HepG2 (cell line): Measurements from ENCODE around the gene STX4. TPM values are rescaled to one million over a fixed set of nuclear protein-coding genes. Genes with fewer than 3 reads are reported as not detected.

Source experiments
- BRD4 ChIP-seq: sonication (generic); formaldehyde crosslinking; IDR thresholded peaks from 2 replicates; pipeline ENCODE4 v1.4.0; 2020; ENCODE audit warnings: missing genetic modification reagents
- CREB1 ChIP-seq, 2 experiments: fragments of 450-650 bp in 1 of 2; IDR thresholded peaks; 2 replicates each; pipeline ENCODE4 v1.6.1; 2016 to 2017; ENCODE audit warnings: control low read depth in 1 of 2, mild to moderate bottlenecking in 1 of 2, missing compliant biosample characterization in 1 of 2, missing genetic modification characterization in 1 of 2
- GABPB1 ChIP-seq: IDR thresholded peaks from 2 replicates; pipeline ENCODE4 v1.6.1; 2016; ENCODE audit warnings: mild to moderate bottlenecking, missing genetic modification reagents, moderate library complexity, missing compliant biosample characterization
- GPN1 ChIP-seq: sonication (generic); formaldehyde crosslinking; IDR thresholded peaks from 2 replicates; pipeline ENCODE4 v1.5.1; 2020; ENCODE audit warnings: missing genetic modification reagents, borderline replicate concordance
- HCFC1 ChIP-seq: fragments of 150-350 bp; IDR thresholded peaks from 2 replicates; pipeline ENCODE4 v1.6.1; 2014; ENCODE audit warnings: low read depth, low read length
- HNRNPK ChIP-seq: fragments of 200-400 bp; formaldehyde crosslinking; IDR thresholded peaks from 2 replicates; pipeline ENCODE4 v1.6.1; 2018; ENCODE audit warnings: low read length, low read depth, moderate library complexity, mild to moderate bottlenecking; ENCODE audit not compliant: poor library complexity, severe bottlenecking
- HNRNPL ChIP-seq: fragments of 200-400 bp; formaldehyde crosslinking; IDR thresholded peaks from 2 replicates; pipeline ENCODE4 v1.6.1; 2017; ENCODE audit warnings: mild to moderate bottlenecking, low read depth, low read length
- KIAA2018 ChIP-seq: sonication (generic); formaldehyde crosslinking; IDR thresholded peaks from 2 replicates; pipeline ENCODE4 v1.5.0; 2020; ENCODE audit warnings: mild to moderate bottlenecking, missing genetic modification reagents, borderline replicate concordance
- LCORL ChIP-seq, 2 experiments: fragments of 450-650 bp in 1 of 2; sonication (generic) in 1 of 2; formaldehyde crosslinking in 1 of 2; IDR thresholded peaks; 2 replicates each; pipeline versions ENCODE4 v1.5.0 to v1.6.1; 2017 to 2020; ENCODE audit warnings: antibody characterized with exemption in 1 of 2, missing genetic modification reagents in 1 of 2
- MATR3 ChIP-seq: sonication (generic); formaldehyde crosslinking; IDR thresholded peaks from 2 replicates; pipeline ENCODE4 v1.4.0; 2020; ENCODE audit warnings: missing genetic modification reagents
- PRMT3 ChIP-seq: sonication (generic); formaldehyde crosslinking; IDR thresholded peaks from 2 replicates; pipeline ENCODE4 v1.8.1; 2022; ENCODE audit warnings: low read depth, mild to moderate bottlenecking, moderate library complexity, missing genetic modification reagents, borderline replicate concordance
- ZNF275 ChIP-seq: sonication (generic); formaldehyde crosslinking; IDR thresholded peaks from 2 replicates; pipeline ENCODE4 v1.8.0; 2022; ENCODE audit warnings: missing genetic modification reagents, mild to moderate bottlenecking, inconsistent platforms, borderline replicate concordance
- ZNF317 ChIP-seq: sonication (generic); formaldehyde crosslinking; IDR thresholded peaks from 2 replicates; pipeline ENCODE4 v1.5.0; 2020; ENCODE audit warnings: mild to moderate bottlenecking, missing genetic modification reagents
- ZNF510 ChIP-seq: sonication (generic); formaldehyde crosslinking; IDR thresholded peaks from 2 replicates; pipeline ENCODE4 v1.4.0; 2020; ENCODE audit warnings: low read depth, mild to moderate bottlenecking, missing genetic modification reagents
- ZNF558 ChIP-seq: sonication (generic); formaldehyde crosslinking; IDR thresholded peaks from 2 replicates; pipeline ENCODE4 v1.9.0; 2022; ENCODE audit warnings: mild to moderate bottlenecking, missing genetic modification reagents, borderline replicate concordance
- ZNF577 ChIP-seq: sonication (generic); formaldehyde crosslinking; IDR thresholded peaks from 2 replicates; pipeline ENCODE4 v1.4.0; 2020; ENCODE audit warnings: mild to moderate bottlenecking, low read depth, missing genetic modification reagents, borderline replicate concordance
- ZNF703 ChIP-seq: sonication (generic); formaldehyde crosslinking; IDR thresholded peaks from 2 replicates; pipeline ENCODE4 v1.5.1; 2020; ENCODE audit warnings: missing genetic modification reagents, mild to moderate bottlenecking, moderate library complexity, borderline replicate concordance
- ZNF790 ChIP-seq: sonication (generic); formaldehyde crosslinking; IDR thresholded peaks from 2 replicates; pipeline ENCODE4 v1.8.0; 2022; ENCODE audit warnings: missing genetic modification reagents, mild to moderate bottlenecking, borderline replicate concordance
- ZNF883 ChIP-seq: sonication (generic); formaldehyde crosslinking; IDR thresholded peaks from 2 replicates; pipeline ENCODE4 v1.5.1; 2020; ENCODE audit warnings: mild to moderate bottlenecking, missing genetic modification reagents; ENCODE audit errors: not compliant biosample characterization
- polyA plus RNA-seq, 8 experiments: library from polyadenylated mRNA; depleted of rRNA in 3 of 8; stranded (reverse) in 7 of 8; unstranded in 1 of 8; fragments of >200 nt; fragmentation: Illumina TruSeq in 4 of 8; extraction: Trizol in 4 of 8; gene quantifications; 2 replicates each; pipeline versions ENCODE4 v1.2.1 to v1.2.3, GENCODE V29; 2011 to 2016; ENCODE audit warnings: low read depth in 4 of 8, missing spikeins in 1 of 8, mixed read lengths in 1 of 8; ENCODE audit not compliant: insufficient read depth in 1 of 8
- total RNA-seq, 5 experiments: library from RNA; depleted of rRNA; stranded (reverse); fragments of >200 nt; fragmentation: Illumina TruSeq; extraction: Trizol; gene quantifications; 2 replicates each; pipeline ENCODE4 v1.2.3, GENCODE V29; 2016; ENCODE audit warnings: low read depth in 1 of 5

STX4 gene
- total and polyA plus RNA-seq, 2 of the 13 experiments (the other 11 are each of a cell fraction or from before 2014, with no cell fraction given) = 29.2 to 34.6 TPM

GRCh38 chr16:30996985-30997724 is 36.2 kb upstream of the STX4 start (continued):
- TF ChIP-seq ZNF317 (CRISPR knock-in tag) = peak; percentile 25; the same call in 1 of the 2 replicates
- TF ChIP-seq LCORL (IDR thresholded peaks at IDR 0.05) = no peak
- TF ChIP-seq LCORL (CRISPR knock-in tag; IDR thresholded peaks at IDR 0.05) = peak; percentile 83; the same call in 1 of the 2 replicates
- no peak for TF ChIP-seq KIAA2018 (CRISPR knock-in tag)
- 0 out of 2 replicates have a peak, but pooled peaks have one; percentile 35 for TF ChIP-seq HNRNPL
- no peak; the same call in 1 of the 2 replicates for TF ChIP-seq GPN1 (CRISPR knock-in tag)
- peak; percentile 66 for TF ChIP-seq GABPB1
- TF ChIP-seq ZNF577 (CRISPR knock-in tag) = no peak
- TF ChIP-seq BRD4 = peak; percentile 21; the same call in 1 of the 2 replicates
- TF ChIP-seq HNRNPK = no peak
- no peak for TF ChIP-seq ZNF558 (CRISPR knock-in tag)
- TF ChIP-seq ZNF510 (CRISPR knock-in tag) = no peak
- TF ChIP-seq ZNF883 (CRISPR knock-in tag) = peak; percentile 20
- 0 out of 2 replicates have a peak, but pooled peaks have one; percentile 77 for TF ChIP-seq PRMT3 (CRISPR knock-in tag)
- TF ChIP-seq HCFC1 = no peak
- TF ChIP-seq ZNF275 (CRISPR knock-in tag) = no peak
- TF ChIP-seq ZNF703 (CRISPR knock-in tag) = no peak
- no peak; the same call in 1 of the 2 replicates for TF ChIP-seq ZNF790 (CRISPR knock-in tag)
- no peak for TF ChIP-seq CREB1 (IDR thresholded peaks at IDR 0.05)
- no peak for TF ChIP-seq CREB1 (CRISPR knock-in tag; IDR thresholded peaks at IDR 0.05)
- TF ChIP-seq MATR3 (CRISPR knock-in tag) = no peak
